ENCODE results near the gene HADH.

Gene HADH

DNA sequence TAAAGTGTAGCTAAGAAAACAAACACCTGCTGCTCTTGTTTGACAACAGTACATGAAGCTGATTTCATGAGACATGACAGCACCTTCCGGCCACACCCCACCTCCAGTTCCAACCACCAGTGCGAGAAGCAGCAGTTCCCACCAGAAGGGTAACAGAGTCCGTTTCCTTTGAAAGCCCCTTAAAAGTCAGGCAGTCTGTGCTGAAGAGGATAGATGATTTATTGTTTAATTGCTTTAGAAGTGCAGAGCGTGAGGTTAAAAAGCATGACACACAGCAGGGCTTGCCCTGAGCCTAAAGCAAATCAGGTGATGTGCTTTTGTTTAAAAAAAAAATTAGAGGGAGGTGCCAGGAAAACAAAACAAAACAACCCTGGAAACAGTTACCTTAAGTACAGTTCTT, 82.6 kb downstream of the HADH start:
- no peak for TF ChIP-seq CTCF (IDR thresholded peaks at IDR 0.05; ENCODE audit: insufficient read depth, low read depth, low read length, missing control alignments)
- DNase-seq (ENCODE audit: low read depth), result peak; percentile 10
- no peak overlapping the region for H3K4me3 ChIP-seq (ENCODE audit: low read length)

GRCh38 chr4:108078024-108078733, 88.5 kb downstream of the HADH start:
- no peak for TF ChIP-seq CTCF (IDR thresholded peaks at IDR 0.05; ENCODE audit: insufficient read depth, low read depth, low read length, missing control alignments)

GRCh38 chr4:108080747-108081146, 91.1 kb downstream of the HADH start:
- H3K4me3 ChIP-seq (ENCODE audit: low read length), result no peak overlapping the region
- DNase-seq (ENCODE audit: low read depth), result no peak
- no peak for TF ChIP-seq CTCF (IDR thresholded peaks at IDR 0.05; ENCODE audit: insufficient read depth, low read depth, low read length, missing control alignments)

More at GRCh38 chr4:108078024-108078733, 88.5 kb downstream of the HADH start:
- DNase-seq (ENCODE audit: low read depth), result no peak
- no peak overlapping the region for H3K4me3 ChIP-seq (ENCODE audit: low read length)

GRCh38 chr4:108081256-108081655, 91.6 kb downstream of the HADH start:
- no peak for TF ChIP-seq CTCF (IDR thresholded peaks at IDR 0.05; ENCODE audit: insufficient read depth, low read depth, low read length, missing control alignments)
- H3K4me3 ChIP-seq (ENCODE audit: low read length), result no peak overlapping the region
- DNase-seq (ENCODE audit: low read depth), result no peak

Measured in epithelial cell of esophagus (primary cell).